Heart left ventricle (tissue), 16 donors: ENCODE data around the gene MFSD1. TPM values are rescaled to one million over a fixed set of nuclear protein-coding genes. Genes with fewer than 3 reads are reported as not detected.
A peak's percentile ranks its signal among the peaks of the same experiment; 100 is the strongest.

Experiments
- ATAC-seq, 4 donors: fragments of 200-7000 bp; cut with Tn5 transposase; one replicate each; pipeline ENCODE4 v1.9.1; 2020 to 2022; ENCODE audit warnings: moderate library complexity in 4 of 4, mild to moderate bottlenecking in 3 of 4, moderate number of reproducible peaks in 1 of 4
- DNase-seq, 5 donors: peaks; one replicate each; pipeline ENCODE4 v3.0.0-alpha.2; 2020
- H3K27ac ChIP-seq, 12 donors: fragments of 200-600 bp; sonication (generic) in 4 of 12; one replicate each; pipeline versions ENCODE4 v1.5.0 to v1.8.0; 2016 to 2022; ENCODE audit warnings: mild to moderate bottlenecking in 2 of 12
- H3K27me3 ChIP-seq, 9 donors: fragments of 200-600 bp; sonication (generic) in 2 of 9; one replicate each; pipeline versions ENCODE4 v1.5.1 to v1.8.0; 2016 to 2022; ENCODE audit warnings: mild to moderate bottlenecking in 3 of 9
- H3K36me3 ChIP-seq, 9 donors: fragments of 200-600 bp; sonication (generic) in 2 of 9; one replicate each; pipeline versions ENCODE4 v1.5.0 to v1.8.0; 2018 to 2022; ENCODE audit warnings: mild to moderate bottlenecking in 2 of 9
- H3K4me1 ChIP-seq, 12 donors: fragments of 200-600 bp; sonication (generic) in 4 of 12; one replicate each; pipeline versions ENCODE4 v1.5.0 to v1.8.0; 2016 to 2022; ENCODE audit warnings: mild to moderate bottlenecking in 3 of 12
- H3K4me3 ChIP-seq, 12 donors: fragments of 200-600 bp; sonication (generic) in 4 of 12; one replicate each; pipeline versions ENCODE4 v1.5.0 to v1.8.0; 2017 to 2022; ENCODE audit warnings: mild to moderate bottlenecking in 9 of 12, moderate library complexity in 4 of 12
- H3K9me3 ChIP-seq, 12 donors: fragments of 200-600 bp; sonication (generic) in 4 of 12; one replicate each; pipeline versions ENCODE4 v1.5.0 to v1.8.0; 2016 to 2022; ENCODE audit warnings: mild to moderate bottlenecking in 1 of 12
- POLR2A ChIP-seq, 2 donors: fragments of 450-650 bp; IDR thresholded peaks; one replicate each; pipeline ENCODE4 v1.6.1; 2017; ENCODE audit warnings: antibody characterized with exemption in 2 of 2, mild to moderate bottlenecking in 2 of 2, moderate library complexity in 2 of 2
- WGBS, 4 donors: extraction: QIAGEN DNeasy Blood & Tissue Kit in 2 of 4; methylation state at CpG; one replicate each; pipeline versions ENCODE4 v1.1.5 to v1.1.7; 2013 to 2018; 5-methylcytosine and 5-hydroxymethylcytosine counted together
- intact Hi-C, 10 donors: fragments of 100-400 bp; cut with DNase I; formaldehyde crosslinking; loops; one replicate each; pipeline versions ENCODE4 v1.11.1 to v1.14.2; 2022
- polyA plus RNA-seq, 2 donors: library from polyadenylated mRNA; stranded (reverse); fragments of 200-250 nt; gene quantifications; one replicate each; pipeline ENCODE4 v1.2.3, GENCODE V29; 2013
- total RNA-seq, 9 donors: library from RNA; depleted of rRNA in 2 of 9; stranded (reverse); fragments of >200 nt in 2 of 9; fragmentation: NEBNext Ultra II Directional in 3 of 9; extraction: Animal tissue kit (Norgen Biotek cat#: 25700) in 3 of 9; gene quantifications; one replicate each; pipeline versions ENCODE4 v1.1.0 to v1.2.4, GENCODE V29; 2016 to 2023
- TF ChIP-seq, protein P1 (sequence below), 12 donors: fragments of 200-600 bp; sonication (generic) in 4 of 12; IDR thresholded peaks; one replicate each; pipeline versions ENCODE4 v1.5.0 to v1.8.0; 2018 to 2022; ENCODE audit warnings: antibody characterized with exemption in 12 of 12, mild to moderate bottlenecking in 5 of 12
- donor health status: ischemic (EF 13 %, LVEDD 7.1; RV severe dilation, severe dysfunction).
- donor health status: healthy with polysubstance abuse.
- donor health status: DM: no; HTN: yes; CAD: no.
- donor health status: DM: no; HTN: no; CAD: no.
- donor health status: ischemic (EF 25% LVEDD 6.9; RV normal size, moderate dysfunction).
- donor health status: ischemic (EF 25% LVEDD 5.7; RV mildly dilated, moderate dysfunction).
- donor health status: healthy.
- donor health status: DM: yes; HTN: yes; CAD: no.
- donor health status: ischemic (EF 35%, LVEDD 5.7; RV mildly dilated, moderate dysfunction).
- donor health status: nonischemic (EF 11% LVEDD 7.7; RV severe dilation, severe dysfunction).
- donor health status: DM: yes; HTN: yes; CAD: no.
- donor health status: PGD.
- donor health status: ischemic (EF 29% LVEDD 5.4; RV normal size, mild dysfunction).
- donor health status: nonischemic (EF 23%, LVEDD 6.1; RV moderate dilation, normal function).

The MFSD1 gene
- total and polyA plus RNA-seq, 11 donors: 9.6 to 71.4 (median 35.7) TPM

DNA sequence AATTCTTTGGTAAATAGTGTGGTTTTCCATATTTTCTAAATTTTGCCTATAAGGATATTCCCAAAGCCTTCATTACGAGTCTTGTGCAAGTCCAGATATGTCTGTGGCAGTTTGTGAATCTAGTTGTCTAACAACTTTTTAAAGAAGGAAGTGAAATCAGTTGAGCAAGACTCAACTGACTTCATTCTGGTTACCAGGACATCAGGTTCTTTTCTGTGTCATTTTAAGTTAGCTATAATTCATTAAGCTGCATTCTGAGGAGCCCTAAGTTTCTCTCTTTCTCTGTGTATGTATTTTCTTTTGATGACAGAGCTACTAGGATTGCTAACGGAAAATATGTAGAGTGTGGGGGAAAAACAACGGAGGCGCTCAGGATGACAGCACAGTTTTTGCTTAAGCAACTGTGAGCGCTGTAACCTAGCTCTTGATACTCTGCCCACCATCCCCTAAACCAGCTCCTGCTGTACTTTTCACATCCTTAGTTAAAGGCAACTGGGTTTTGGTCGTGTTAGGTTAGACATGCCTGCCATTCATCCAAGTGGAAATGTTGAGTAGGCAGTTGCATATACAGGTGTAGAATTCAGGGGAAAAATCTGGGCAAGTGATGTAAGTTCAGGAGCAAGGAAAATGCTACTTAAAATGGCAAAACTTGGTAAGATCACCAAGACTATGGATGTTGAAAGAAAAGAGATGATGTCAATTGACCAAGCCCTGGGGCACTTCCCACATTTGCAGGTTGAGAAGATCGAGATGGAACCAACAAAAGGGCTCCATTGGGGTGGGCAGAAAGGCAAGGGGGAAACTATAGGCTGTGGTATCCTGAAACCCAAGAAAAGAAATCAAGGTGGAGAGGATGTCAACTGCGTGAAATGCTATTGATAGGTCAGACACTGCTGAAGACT lies 9.2 kb downstream of the MFSD1 start:
- H3K36me3 ChIP-seq: peaks cover 0 to 93% (median 91%) of the 10 kb centered on the region in 9 donors
- ATAC-seq: peak in 3 of 4 donors; percentile 50 to 52 (median 51)
- 82 to 92% (median 89%) methylated on average over 8 of the region's 8 CpGs for WGBS, 4 donors
- H3K9me3 ChIP-seq: no peaks in the 10 kb centered on the region
- H3K27me3 ChIP-seq: no peaks in the 10 kb centered on the region
- peak overlapping the region in 3 of 12 donors; percentile 4 to 90 (median 22) for H3K27ac ChIP-seq
- peaks cover 0 to 58% (median 0%) of the 10 kb centered on the region in 12 donors for H3K4me1 ChIP-seq
- intact Hi-C loops: no loop called here
- no peak for TF ChIP-seq POLR2A (IDR thresholded peaks at IDR 0.05)
- TF ChIP-seq, protein P1, sequence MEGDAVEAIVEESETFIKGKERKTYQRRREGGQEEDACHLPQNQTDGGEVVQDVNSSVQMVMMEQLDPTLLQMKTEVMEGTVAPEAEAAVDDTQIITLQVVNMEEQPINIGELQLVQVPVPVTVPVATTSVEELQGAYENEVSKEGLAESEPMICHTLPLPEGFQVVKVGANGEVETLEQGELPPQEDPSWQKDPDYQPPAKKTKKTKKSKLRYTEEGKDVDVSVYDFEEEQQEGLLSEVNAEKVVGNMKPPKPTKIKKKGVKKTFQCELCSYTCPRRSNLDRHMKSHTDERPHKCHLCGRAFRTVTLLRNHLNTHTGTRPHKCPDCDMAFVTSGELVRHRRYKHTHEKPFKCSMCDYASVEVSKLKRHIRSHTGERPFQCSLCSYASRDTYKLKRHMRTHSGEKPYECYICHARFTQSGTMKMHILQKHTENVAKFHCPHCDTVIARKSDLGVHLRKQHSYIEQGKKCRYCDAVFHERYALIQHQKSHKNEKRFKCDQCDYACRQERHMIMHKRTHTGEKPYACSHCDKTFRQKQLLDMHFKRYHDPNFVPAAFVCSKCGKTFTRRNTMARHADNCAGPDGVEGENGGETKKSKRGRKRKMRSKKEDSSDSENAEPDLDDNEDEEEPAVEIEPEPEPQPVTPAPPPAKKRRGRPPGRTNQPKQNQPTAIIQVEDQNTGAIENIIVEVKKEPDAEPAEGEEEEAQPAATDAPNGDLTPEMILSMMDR (IDR thresholded peaks at IDR 0.05): no peak
- H3K4me3 ChIP-seq: no peak overlapping the region
- no peak for DNase-seq

DNA sequence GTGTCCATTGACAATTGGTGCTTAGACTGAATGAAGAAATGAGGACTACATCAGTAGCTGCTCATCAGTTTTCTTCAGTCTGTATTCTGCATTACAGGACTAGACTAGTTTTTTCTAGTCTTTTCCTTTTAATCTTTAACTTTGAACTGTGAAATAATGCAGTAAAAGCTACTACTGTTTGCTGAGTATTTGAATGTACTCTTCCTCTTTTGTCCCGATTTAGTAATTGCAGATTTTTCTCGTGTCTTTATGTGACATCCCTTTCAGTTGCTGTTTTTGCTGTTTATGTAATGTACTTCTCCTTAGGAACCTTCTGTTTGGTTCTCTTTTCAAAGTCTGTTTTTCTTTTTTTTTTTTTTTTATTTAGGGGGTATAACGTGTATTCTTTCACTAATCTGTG lies 17.4 kb downstream of the MFSD1 start:
- peak in 2 of 4 donors; percentile 28 to 41 for ATAC-seq

DNA sequence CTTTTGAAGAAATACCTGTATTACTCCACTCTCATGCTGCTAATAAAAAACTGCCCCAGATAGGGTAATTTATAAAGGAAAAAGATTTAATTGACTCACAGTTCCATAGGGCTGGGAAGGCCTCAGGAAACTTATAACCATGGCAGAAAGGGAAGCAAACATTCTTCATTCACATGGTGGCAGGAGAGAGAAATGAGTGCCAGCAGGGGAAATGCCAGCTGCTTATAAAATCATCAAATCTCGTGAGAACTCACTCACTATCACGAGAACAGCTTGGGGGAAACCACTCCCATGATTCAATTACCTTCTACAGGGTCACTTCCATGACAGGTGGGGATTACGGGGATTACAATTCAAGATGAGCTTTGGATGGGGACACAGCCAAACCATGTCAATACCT lies 18.7 kb downstream of the MFSD1 start:
- H3K36me3 ChIP-seq: peaks cover under 1 to 83% (median 80%) of the 10 kb centered on the region in 9 donors
- ATAC-seq (no peak), DNase-seq (no peak)
- peak overlapping the region in 1 of 12 donors; percentile 81 for H3K27ac ChIP-seq
- WGBS, 4 donors: 66 to 74% (median 72%) methylated on average over 3 of the region's 3 CpGs
- peaks cover 0 to 15% (median 0%) of the 10 kb centered on the region in 12 donors for H3K4me1 ChIP-seq
- intact Hi-C loops: no loop called here
- TF ChIP-seq, protein P1 (IDR thresholded peaks at IDR 0.05): no peak
- no peak for TF ChIP-seq POLR2A (IDR thresholded peaks at IDR 0.05)
- peak overlapping the region in 1 of 12 donors; percentile 12 for H3K4me3 ChIP-seq
- no peaks in the 10 kb centered on the region for H3K27me3 ChIP-seq
- no peaks in the 10 kb centered on the region for H3K9me3 ChIP-seq

More for the DNA sequence above, 17.4 kb downstream of the MFSD1 start:
- 81 to 88% (median 84%) methylated on average over 3 of the region's 3 CpGs for WGBS, 4 donors
- Histone ChIP-seq H3K36me3 (peaks cover 0 to 83% (median 77%) of the 10 kb centered on the region in 9 donors), H3K4me3 (no peak overlapping the region), H3K9me3 (no peaks in the 10 kb centered on the region), H3K4me1 (peaks cover 0 to 15% (median 0%) of the 10 kb centered on the region in 12 donors), H3K27me3 (no peaks in the 10 kb centered on the region), H3K27ac (peak overlapping the region in 2 of 12 donors; percentile 36 to 81)
- intact Hi-C loops: no loop called here
- no peak for DNase-seq
- TF ChIP-seq POLR2A (IDR thresholded peaks at IDR 0.05): no peak
- TF ChIP-seq, protein P1 (IDR thresholded peaks at IDR 0.05): no peak

DNA sequence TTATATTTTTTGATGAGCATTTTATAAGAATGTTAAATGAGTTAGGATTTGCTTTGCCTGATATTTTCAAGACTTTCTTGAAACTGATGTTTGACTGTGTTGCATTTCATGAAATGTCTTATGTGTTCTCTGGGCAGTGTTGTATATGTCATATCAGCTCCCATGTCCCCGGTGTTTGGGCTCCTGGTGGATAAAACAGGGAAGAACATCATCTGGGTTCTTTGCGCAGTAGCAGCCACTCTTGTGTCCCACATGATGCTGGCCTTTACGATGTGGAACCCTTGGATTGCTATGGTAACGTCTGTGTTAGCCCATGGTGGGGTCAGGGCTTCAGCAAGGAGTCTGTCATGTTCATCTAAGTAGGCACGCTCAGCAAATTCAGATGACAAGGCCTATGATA lies 20.0 kb downstream of the MFSD1 start:
- Histone ChIP-seq H3K9me3 (no peaks in the 10 kb centered on the region), H3K27me3 (no peaks in the 10 kb centered on the region), H3K4me3 (no peak overlapping the region), H3K36me3 (peaks cover 3 to 96% (median 93%) of the 10 kb centered on the region in 9 donors), H3K27ac (no peak overlapping the region), H3K4me1 (peaks cover 0 to 15% (median 0%) of the 10 kb centered on the region in 12 donors)
- DNase-seq (no peak), ATAC-seq (no peak)
- 92 to 96% (median 96%) methylated on average over 5 of the region's 5 CpGs for WGBS, 4 donors
- intact Hi-C loops: no loop called here
- no peak for TF ChIP-seq POLR2A (IDR thresholded peaks at IDR 0.05)
- TF ChIP-seq, protein P1 (IDR thresholded peaks at IDR 0.05): no peak
